Measurements from ENCODE around the gene PCMT1. TPM values are rescaled to one million over a fixed set of nuclear protein-coding genes. Genes with fewer than 3 reads are reported as not detected.
A peak's percentile ranks its signal among the peaks of the same experiment; 100 is the strongest.

Gene PCMT1
- total RNA-seq, 1 donor from 2014 or later, result 83.4 TPM

- TF ChIP-seq CTCF (IDR thresholded peaks at IDR 0.05), result no peak
- no peak for DNase-seq (ENCODE audit: low spot score)
- Mint-ChIP-seq H3K4me3 (ENCODE audit: unreplicated experiment) (peak overlapping the region; percentile 53), H3K9me3 (ENCODE audit: low read depth) (no peaks in the 10 kb centered on the region), H3K27me3 (ENCODE audit: low read depth) (no peaks in the 10 kb centered on the region), H3K27ac (ENCODE audit: unreplicated experiment) (peak overlapping the region; percentile 93), H3K4me1 (ENCODE audit: low read depth) (peaks cover 18% of the 10 kb centered on the region), H3K36me3 (ENCODE audit: low read depth) (peaks cover 7% of the 10 kb centered on the region)
Measured at GRCh38 chr6:149831308-149831820, 81.8 kb downstream of the PCMT1 start.

- no peak overlapping the region for H3K4me3 Mint-ChIP-seq (ENCODE audit: unreplicated experiment)
- H3K36me3 Mint-ChIP-seq (ENCODE audit: low read depth), result peaks cover 9% of the 10 kb centered on the region
- H3K4me1 Mint-ChIP-seq (ENCODE audit: low read depth), result peaks cover 18% of the 10 kb centered on the region
- H3K9me3 Mint-ChIP-seq (ENCODE audit: low read depth), result no peaks in the 10 kb centered on the region
- no peak overlapping the region for H3K27ac Mint-ChIP-seq (ENCODE audit: unreplicated experiment)
- DNase-seq (ENCODE audit: low spot score), result no peak
- TF ChIP-seq CTCF (IDR thresholded peaks at IDR 0.05), result no peak
- H3K27me3 Mint-ChIP-seq (ENCODE audit: low read depth), result no peaks in the 10 kb centered on the region
Measured at GRCh38 chr6:149833651-149834050, 84.1 kb downstream of the PCMT1 start.

- peak; percentile 96 for TF ChIP-seq CTCF (IDR thresholded peaks at IDR 0.05)
- DNase-seq (ENCODE audit: low spot score), result no peak
- peaks cover 11% of the 10 kb centered on the region for H3K36me3 Mint-ChIP-seq (ENCODE audit: low read depth)
- H3K4me3 Mint-ChIP-seq (ENCODE audit: unreplicated experiment), result no peak overlapping the region
- no peaks in the 10 kb centered on the region for H3K27me3 Mint-ChIP-seq (ENCODE audit: low read depth)
- H3K4me1 Mint-ChIP-seq (ENCODE audit: low read depth), result peaks cover 18% of the 10 kb centered on the region
- no peaks in the 10 kb centered on the region for H3K9me3 Mint-ChIP-seq (ENCODE audit: low read depth)
- H3K27ac Mint-ChIP-seq (ENCODE audit: unreplicated experiment), result no peak overlapping the region
Measured at GRCh38 chr6:149834513-149835481, 85.3 kb downstream of the PCMT1 start.

- TF ChIP-seq CTCF (IDR thresholded peaks at IDR 0.05), result peak; percentile 82
- Mint-ChIP-seq H3K36me3 (ENCODE audit: low read depth) (peaks cover 15% of the 10 kb centered on the region), H3K4me1 (ENCODE audit: low read depth) (peaks cover 33% of the 10 kb centered on the region), H3K27ac (ENCODE audit: unreplicated experiment) (peak overlapping the region; percentile 79), H3K9me3 (ENCODE audit: low read depth) (no peaks in the 10 kb centered on the region), H3K27me3 (ENCODE audit: low read depth) (no peaks in the 10 kb centered on the region), H3K4me3 (ENCODE audit: unreplicated experiment) (no peak overlapping the region)
- no peak for DNase-seq (ENCODE audit: low spot score)
Measured at GRCh38 chr6:149840345-149841075, 91.0 kb downstream of the PCMT1 start.

- H3K4me1 Mint-ChIP-seq (ENCODE audit: low read depth), result peaks cover 48% of the 10 kb centered on the region
Measured at GRCh38 chr6:149842331-149842730, 92.8 kb downstream of the PCMT1 start.

More at GRCh38 chr6:149842331-149842730, 92.8 kb downstream of the PCMT1 start:
- Mint-ChIP-seq H3K9me3 (ENCODE audit: low read depth) (no peaks in the 10 kb centered on the region), H3K27ac (ENCODE audit: unreplicated experiment) (no peak overlapping the region), H3K4me3 (ENCODE audit: unreplicated experiment) (no peak overlapping the region), H3K27me3 (ENCODE audit: low read depth) (no peaks in the 10 kb centered on the region), H3K36me3 (ENCODE audit: low read depth) (peaks cover 11% of the 10 kb centered on the region)
- DNase-seq (ENCODE audit: low spot score), result no peak
- no peak for TF ChIP-seq CTCF (IDR thresholded peaks at IDR 0.05)
